SK-N-SH (cell line): Measurements from ENCODE around the gene UGT2A3. TPM values are rescaled to one million over a fixed set of nuclear protein-coding genes. Genes with fewer than 3 reads are reported as not detected.

ENCODE experiments used
- CTCF ChIA-PET: fragments of 300-600, 350-600 bp; formaldehyde crosslinking; extraction: SDS; loops from one replicate; lab custom pipeline; 2021; lab: Yijun Ruan, JAX
- POLR2A ChIA-PET: fragments of 350-600 bp; sonication (Branson Sonifier 250); formaldehyde crosslinking; extraction: SDS; loops from one replicate; lab custom pipeline; 2020; ENCODE audit warnings: antibody characterized with exemption, inconsistent platforms; lab: Yijun Ruan, JAX
- DNase-seq: peaks from one replicate; pipeline ENCODE4 v3.0.0; 2012
- H2AFZ ChIP-seq: fragments of 200-600 bp; sonication (generic); 2 replicates; pipeline ENCODE4 v1.8.1; 2016; ENCODE audit warnings: antibody characterized with exemption, mild to moderate bottlenecking, low read depth
- H3F3A ChIP-seq: fragments of 200-600 bp; sonication (generic); replicated peaks from 2 replicates; pipeline ENCODE3; 2016; ENCODE audit warnings: antibody characterized with exemption, mild to moderate bottlenecking; ENCODE audit not compliant: insufficient read depth
- H3K27ac ChIP-seq, 2 experiments: fragments of 200-500 bp in 1 of 2; fragments of 200-600 bp in 1 of 2; sonication (Bioruptor generic) in 1 of 2; sonication (generic), shearing (Covaris generic) in 1 of 2; 2 replicates each; pipeline versions ENCODE4 v1.5.1 to v1.6.1; 2014 to 2016; ENCODE audit warnings: low read depth in 2 of 2, inconsistent platforms in 1 of 2, low read length in 1 of 2, mild to moderate bottlenecking in 1 of 2, mixed read lengths in 1 of 2
- H3K27me3 ChIP-seq: fragments of 200-600 bp; sonication (generic), shearing (Covaris generic); 2 replicates; pipeline ENCODE4 v1.6.1; 2016; ENCODE audit warnings: mixed run types; ENCODE audit not compliant: insufficient read depth
- H3K36me3 ChIP-seq, 2 experiments: fragments of 200-500 bp in 1 of 2; fragments of 200-600 bp in 1 of 2; sonication (Bioruptor generic) in 1 of 2; sonication (generic) in 1 of 2; replicated peaks in 1 of 2; 2 replicates each; pipeline versions ENCODE3 to v1.5.1; 2014 to 2016; ENCODE audit warnings: low read length in 1 of 2, mild to moderate bottlenecking in 1 of 2; ENCODE audit not compliant: insufficient read depth in 2 of 2, control insufficient read depth in 1 of 2
- H3K4me1 ChIP-seq, 2 experiments: fragments of 200-500 bp in 1 of 2; fragments of 200-600 bp in 1 of 2; sonication (Bioruptor generic) in 1 of 2; sonication (generic), shearing (Covaris generic) in 1 of 2; 2 replicates each; pipeline versions ENCODE4 v1.5.1 to v1.6.1; 2014 to 2016; ENCODE audit warnings: low read depth in 1 of 2, low read length in 1 of 2, mixed run types in 1 of 2; ENCODE audit not compliant: insufficient read depth in 2 of 2, control insufficient read depth in 1 of 2
- H3K4me2 ChIP-seq: fragments of 200-600 bp; sonication (generic), shearing (Covaris generic); 2 replicates; pipeline ENCODE4 v1.6.1; 2017; ENCODE audit warnings: mixed run types
- H3K4me3 ChIP-seq, 2 experiments: fragments of 200-500 bp in 1 of 2; fragments of 200-600 bp in 1 of 2; sonication (Bioruptor generic) in 1 of 2; sonication (generic), shearing (Covaris generic) in 1 of 2; 2 replicates each; pipeline versions ENCODE4 v1.5.1 to v1.8.1; 2014 to 2016; ENCODE audit warnings: low read depth in 2 of 2, inconsistent platforms in 1 of 2, low read length in 1 of 2, mild to moderate bottlenecking in 1 of 2, mixed read lengths in 1 of 2, moderate library complexity in 1 of 2
- H3K79me2 ChIP-seq: fragments of 200-600 bp; sonication (generic); 2 replicates; pipeline ENCODE4 v1.8.1; 2017; ENCODE audit warnings: mild to moderate bottlenecking; ENCODE audit not compliant: insufficient read depth
- H3K9ac ChIP-seq: fragments of 200-600 bp; sonication (generic); 2 replicates; pipeline ENCODE4 v1.6.1; 2017; ENCODE audit warnings: mixed run types
- H3K9me2 ChIP-seq: fragments of 200-600 bp; sonication (generic); 2 replicates; pipeline ENCODE4 v1.6.1; 2017; ENCODE audit warnings: mixed run types
- H3K9me3 ChIP-seq: fragments of 200-600 bp; sonication (generic); 2 replicates; pipeline ENCODE4 v1.6.1; 2017; ENCODE audit warnings: mixed run types, mild to moderate bottlenecking, moderate library complexity
- H4K20me1 ChIP-seq: fragments of 200-600 bp; sonication (generic); 2 replicates; pipeline ENCODE4 v1.6.1; 2017; ENCODE audit warnings: mild to moderate bottlenecking, mixed run types; ENCODE audit not compliant: insufficient read depth
- ELF1 ChIP-seq: IDR thresholded peaks from 2 replicates; pipeline ENCODE4 v1.4.0; 2012
- EP300 ChIP-seq, 2 experiments: IDR thresholded peaks; 2 replicates each; pipeline versions ENCODE4 v1.4.0 to v1.6.1; 2012; ENCODE audit warnings: borderline replicate concordance in 1 of 2, low read depth in 1 of 2, low read length in 1 of 2
- EZH2phosphoT487 ChIP-seq: fragments of 200-600 bp; sonication (generic); IDR thresholded peaks from 2 replicates; pipeline ENCODE4 v1.6.1; 2017; ENCODE audit warnings: low read depth, mixed run types, mild to moderate bottlenecking, antibody characterized with exemption, moderate library complexity, borderline replicate concordance
- FOSL2 ChIP-seq: IDR thresholded peaks from 2 replicates; pipeline ENCODE4 v1.4.0; 2012; ENCODE audit warnings: low read depth, mild to moderate bottlenecking, moderate library complexity, borderline replicate concordance
- MEF2A ChIP-seq: IDR thresholded peaks from 2 replicates; pipeline ENCODE4 v1.4.0; 2012; ENCODE audit warnings: low read depth, borderline replicate concordance
- MXI1 ChIP-seq: IDR thresholded peaks from 2 replicates; pipeline ENCODE4 v1.6.1; 2012; ENCODE audit warnings: mild to moderate bottlenecking, low read depth, low read length, improper control_type of control experiment
- NRF1 ChIP-seq: IDR thresholded peaks from 2 replicates; pipeline ENCODE4 v1.6.1; 2012; ENCODE audit warnings: low read depth, mild to moderate bottlenecking, low read length
- RXRA ChIP-seq: IDR thresholded peaks from 2 replicates; pipeline ENCODE4 v1.4.0; 2012; ENCODE audit warnings: low read depth, mild to moderate bottlenecking, borderline replicate concordance
- SMC3 ChIP-seq: IDR thresholded peaks from 2 replicates; pipeline ENCODE4 v1.6.1; 2012; ENCODE audit warnings: low read depth, low read length, improper control_type of control experiment
- TAF1 ChIP-seq: IDR thresholded peaks from 2 replicates; pipeline ENCODE4 v1.6.1; 2012; ENCODE audit warnings: low read depth, mild to moderate bottlenecking, low read length, moderate library complexity, borderline replicate concordance
- TCF12 ChIP-seq: IDR thresholded peaks from 2 replicates; pipeline ENCODE4 v1.4.0; 2012
- TEAD4 ChIP-seq: IDR thresholded peaks from 2 replicates; pipeline ENCODE4 v1.4.0; 2012; ENCODE audit warnings: mild to moderate bottlenecking, borderline replicate concordance; ENCODE audit not compliant: insufficient read depth
- YY1 ChIP-seq: IDR thresholded peaks from 2 replicates; pipeline ENCODE4 v1.4.0; 2012; ENCODE audit warnings: low read depth, mild to moderate bottlenecking
- WGBS: methylation state at CpG from one replicate; pipeline ENCODE4 v1.1.6; 2017; ENCODE audit warnings: low lambda C conversion rate; 5-methylcytosine and 5-hydroxymethylcytosine counted together
- polyA plus RNA-seq, 3 experiments: library from polyadenylated mRNA; depleted of rRNA; stranded (reverse); fragments of >200 nt; gene quantifications; 2 replicates each; pipeline ENCODE4 v1.2.3, GENCODE V29; 2012
- TF ChIP-seq, protein P1 (sequence below): IDR thresholded peaks from 2 replicates; pipeline ENCODE4; 2012
- TF ChIP-seq, protein P2 (sequence below): IDR thresholded peaks from 2 replicates; pipeline ENCODE4 v1.6.1; 2012; ENCODE audit warnings: mild to moderate bottlenecking, low read depth, low read length, moderate library complexity
- TF ChIP-seq, protein P3 (sequence below): fragments of 200-600 bp; sonication (generic); IDR thresholded peaks from 2 replicates; pipeline ENCODE4 v1.6.1; 2017; ENCODE audit warnings: antibody characterized with exemption, mild to moderate bottlenecking, moderate library complexity
- TF ChIP-seq, protein P4 (sequence below): fragments of 150-350 bp; IDR thresholded peaks from 2 replicates; pipeline ENCODE4 v1.6.1; 2016; ENCODE audit warnings: mild to moderate bottlenecking, low read depth, low read length

Gene UGT2A3
- polyA plus RNA-seq, 1 of the 3 experiments (the other 2 are of a cell fraction), result not detected

DNA sequence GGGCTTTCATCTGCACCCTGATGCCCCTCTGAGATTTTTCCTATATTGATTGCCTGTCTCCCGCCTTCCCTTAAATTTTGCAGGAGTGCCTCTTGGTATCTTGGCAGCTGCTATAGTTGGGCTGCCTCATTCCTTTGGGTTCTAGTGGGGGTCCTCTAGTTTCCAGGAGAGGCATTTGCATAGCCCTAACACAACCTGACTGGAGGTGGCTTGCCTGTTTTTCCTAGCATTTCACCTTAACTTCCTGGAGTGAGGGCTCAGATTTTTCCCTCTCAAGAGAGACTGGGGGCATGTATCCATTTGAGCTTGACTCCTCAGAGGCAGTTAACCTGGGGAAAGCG, 46.0 kb downstream of the UGT2A3 start:
- ChIA-PET CTCF (no interaction called here), POLR2A (no interaction called here)
- Histone ChIP-seq H3K27ac (no peak overlapping the region), H3K9me3 (no peaks in the 10 kb centered on the region), H3K79me2 (no peaks in the 10 kb centered on the region), H3K9me2 (no peaks in the 10 kb centered on the region), H3K9ac (no peak overlapping the region), H4K20me1 (no peaks in the 10 kb centered on the region), H3K4me2 (peak overlapping the region; percentile 72), H3K36me3 (no peaks in the 10 kb centered on the region), H3K27me3 (peaks cover 36% of the 10 kb centered on the region; the same call in 1 of the 2 replicates)
- DNase-seq, result no peak
- TF ChIP-seq TCF12, result no peak
- TF ChIP-seq EP300 (IDR thresholded peaks at IDR 0.05; ENCODE audit: borderline replicate concordance in 1 of 2, low read depth in 1 of 2, low read length in 1 of 2), result no peak
- no peak for TF ChIP-seq MXI1
- TF ChIP-seq ELF1, result no peak
- TF ChIP-seq, protein P1, sequence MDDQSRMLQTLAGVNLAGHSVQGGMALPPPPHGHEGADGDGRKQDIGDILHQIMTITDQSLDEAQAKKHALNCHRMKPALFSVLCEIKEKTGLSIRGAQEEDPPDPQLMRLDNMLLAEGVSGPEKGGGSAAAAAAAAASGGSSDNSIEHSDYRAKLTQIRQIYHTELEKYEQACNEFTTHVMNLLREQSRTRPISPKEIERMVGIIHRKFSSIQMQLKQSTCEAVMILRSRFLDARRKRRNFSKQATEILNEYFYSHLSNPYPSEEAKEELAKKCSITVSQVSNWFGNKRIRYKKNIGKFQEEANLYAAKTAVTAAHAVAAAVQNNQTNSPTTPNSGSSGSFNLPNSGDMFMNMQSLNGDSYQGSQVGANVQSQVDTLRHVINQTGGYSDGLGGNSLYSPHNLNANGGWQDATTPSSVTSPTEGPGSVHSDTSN, result no peak
- TF ChIP-seq EZH2phosphoT487, result no peak
- no peak for TF ChIP-seq SMC3
- no peak for TF ChIP-seq NRF1
- TF ChIP-seq, protein P2, sequence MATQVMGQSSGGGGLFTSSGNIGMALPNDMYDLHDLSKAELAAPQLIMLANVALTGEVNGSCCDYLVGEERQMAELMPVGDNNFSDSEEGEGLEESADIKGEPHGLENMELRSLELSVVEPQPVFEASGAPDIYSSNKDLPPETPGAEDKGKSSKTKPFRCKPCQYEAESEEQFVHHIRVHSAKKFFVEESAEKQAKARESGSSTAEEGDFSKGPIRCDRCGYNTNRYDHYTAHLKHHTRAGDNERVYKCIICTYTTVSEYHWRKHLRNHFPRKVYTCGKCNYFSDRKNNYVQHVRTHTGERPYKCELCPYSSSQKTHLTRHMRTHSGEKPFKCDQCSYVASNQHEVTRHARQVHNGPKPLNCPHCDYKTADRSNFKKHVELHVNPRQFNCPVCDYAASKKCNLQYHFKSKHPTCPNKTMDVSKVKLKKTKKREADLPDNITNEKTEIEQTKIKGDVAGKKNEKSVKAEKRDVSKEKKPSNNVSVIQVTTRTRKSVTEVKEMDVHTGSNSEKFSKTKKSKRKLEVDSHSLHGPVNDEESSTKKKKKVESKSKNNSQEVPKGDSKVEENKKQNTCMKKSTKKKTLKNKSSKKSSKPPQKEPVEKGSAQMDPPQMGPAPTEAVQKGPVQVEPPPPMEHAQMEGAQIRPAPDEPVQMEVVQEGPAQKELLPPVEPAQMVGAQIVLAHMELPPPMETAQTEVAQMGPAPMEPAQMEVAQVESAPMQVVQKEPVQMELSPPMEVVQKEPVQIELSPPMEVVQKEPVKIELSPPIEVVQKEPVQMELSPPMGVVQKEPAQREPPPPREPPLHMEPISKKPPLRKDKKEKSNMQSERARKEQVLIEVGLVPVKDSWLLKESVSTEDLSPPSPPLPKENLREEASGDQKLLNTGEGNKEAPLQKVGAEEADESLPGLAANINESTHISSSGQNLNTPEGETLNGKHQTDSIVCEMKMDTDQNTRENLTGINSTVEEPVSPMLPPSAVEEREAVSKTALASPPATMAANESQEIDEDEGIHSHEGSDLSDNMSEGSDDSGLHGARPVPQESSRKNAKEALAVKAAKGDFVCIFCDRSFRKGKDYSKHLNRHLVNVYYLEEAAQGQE, result no peak
- no peak for TF ChIP-seq TEAD4
- TF ChIP-seq FOSL2, result no peak
- TF ChIP-seq, protein P3, sequence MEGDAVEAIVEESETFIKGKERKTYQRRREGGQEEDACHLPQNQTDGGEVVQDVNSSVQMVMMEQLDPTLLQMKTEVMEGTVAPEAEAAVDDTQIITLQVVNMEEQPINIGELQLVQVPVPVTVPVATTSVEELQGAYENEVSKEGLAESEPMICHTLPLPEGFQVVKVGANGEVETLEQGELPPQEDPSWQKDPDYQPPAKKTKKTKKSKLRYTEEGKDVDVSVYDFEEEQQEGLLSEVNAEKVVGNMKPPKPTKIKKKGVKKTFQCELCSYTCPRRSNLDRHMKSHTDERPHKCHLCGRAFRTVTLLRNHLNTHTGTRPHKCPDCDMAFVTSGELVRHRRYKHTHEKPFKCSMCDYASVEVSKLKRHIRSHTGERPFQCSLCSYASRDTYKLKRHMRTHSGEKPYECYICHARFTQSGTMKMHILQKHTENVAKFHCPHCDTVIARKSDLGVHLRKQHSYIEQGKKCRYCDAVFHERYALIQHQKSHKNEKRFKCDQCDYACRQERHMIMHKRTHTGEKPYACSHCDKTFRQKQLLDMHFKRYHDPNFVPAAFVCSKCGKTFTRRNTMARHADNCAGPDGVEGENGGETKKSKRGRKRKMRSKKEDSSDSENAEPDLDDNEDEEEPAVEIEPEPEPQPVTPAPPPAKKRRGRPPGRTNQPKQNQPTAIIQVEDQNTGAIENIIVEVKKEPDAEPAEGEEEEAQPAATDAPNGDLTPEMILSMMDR, result no peak
- TF ChIP-seq, protein P4, sequence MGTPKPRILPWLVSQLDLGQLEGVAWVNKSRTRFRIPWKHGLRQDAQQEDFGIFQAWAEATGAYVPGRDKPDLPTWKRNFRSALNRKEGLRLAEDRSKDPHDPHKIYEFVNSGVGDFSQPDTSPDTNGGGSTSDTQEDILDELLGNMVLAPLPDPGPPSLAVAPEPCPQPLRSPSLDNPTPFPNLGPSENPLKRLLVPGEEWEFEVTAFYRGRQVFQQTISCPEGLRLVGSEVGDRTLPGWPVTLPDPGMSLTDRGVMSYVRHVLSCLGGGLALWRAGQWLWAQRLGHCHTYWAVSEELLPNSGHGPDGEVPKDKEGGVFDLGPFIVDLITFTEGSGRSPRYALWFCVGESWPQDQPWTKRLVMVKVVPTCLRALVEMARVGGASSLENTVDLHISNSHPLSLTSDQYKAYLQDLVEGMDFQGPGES, result no peak
- TF ChIP-seq YY1, result no peak
- no peak for TF ChIP-seq RXRA
- no peak for TF ChIP-seq TAF1
- no peak for TF ChIP-seq MEF2A
- TF ChIP-seq, all 33 proteins: peak for 0
- Histone ChIP-seq H3K4me3 (peak overlapping the region; percentile 12 to 54; a peak in 3 of 4 replicates), H3K4me1 (no peaks in the 10 kb centered on the region), H2AFZ (no peak overlapping the region), H3F3A (no peaks in the 10 kb centered on the region)
- WGBS, result 17% methylated on average over 2 of the region's 2 CpGs
